HCEC 1CT (cell line): ENCODE results near the gene PRL.

Experiments used
- DNase-seq: peaks from one replicate; pipeline ENCODE4 v3.0.0-alpha.2; 2017

The PRL gene

DNA sequence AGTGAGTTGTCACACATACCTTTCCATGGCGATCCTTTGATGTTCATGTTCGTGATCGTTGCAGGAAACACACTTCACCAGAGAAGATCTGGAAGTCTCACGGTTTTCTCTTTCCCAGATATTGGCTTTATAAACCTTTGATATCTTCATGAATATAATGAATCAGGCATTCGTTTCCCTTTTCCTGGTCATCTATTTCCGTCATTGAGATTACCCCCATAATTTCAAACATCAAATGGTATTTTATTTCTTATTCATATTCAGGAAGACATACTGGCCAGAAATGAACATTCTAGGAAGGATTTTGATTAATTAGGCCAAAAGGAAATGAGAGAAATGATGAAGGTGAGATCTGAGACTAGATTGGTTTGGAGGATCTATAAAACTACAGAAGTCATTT, at the start of gene PRL:
Gene PRL (minus strand): TSS at position 101 of the 400 bp plus-strand sequence. CDS start 54 bp downstream, at position 47.
- DNase-seq: no peak

DNA sequence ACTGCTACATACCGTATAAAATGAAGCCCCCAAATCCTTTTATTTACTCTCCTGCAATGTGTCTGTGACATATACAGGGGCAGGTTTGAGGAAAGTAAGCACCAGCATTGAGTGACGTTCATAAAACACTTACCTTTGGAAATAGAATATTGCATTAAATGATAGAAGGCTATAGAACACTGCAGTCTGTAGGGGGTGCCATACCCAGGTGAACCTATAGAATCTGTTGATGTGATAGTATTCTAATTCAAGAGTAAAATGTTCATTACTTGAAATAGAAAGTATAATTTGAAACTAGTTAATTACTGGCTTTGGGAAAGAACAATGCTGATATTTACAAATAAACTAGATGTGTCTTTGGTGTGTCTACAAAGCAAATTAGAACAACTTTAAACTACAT, 47.0 kb upstream of the PRL start:
- no peak for DNase-seq

DNA sequence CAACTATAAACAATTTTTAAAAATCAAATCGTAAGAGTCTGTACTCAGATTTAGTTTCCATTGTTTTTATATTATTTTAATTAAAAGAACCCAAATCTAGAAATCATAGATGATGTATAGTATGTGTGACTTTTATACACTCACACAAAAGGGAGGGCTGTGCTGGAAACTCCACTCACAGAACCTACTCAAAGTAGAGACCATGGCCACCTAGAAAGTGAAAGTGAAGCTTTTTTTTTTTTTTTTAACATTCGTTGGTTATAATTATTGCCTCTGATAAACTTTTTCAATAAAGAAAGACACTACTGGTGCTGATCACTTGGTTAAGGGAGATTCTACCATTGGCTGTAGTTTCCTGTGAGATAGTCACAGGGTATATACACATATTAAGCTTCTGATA, 37.9 kb upstream of the PRL start:
- no peak for DNase-seq

DNA sequence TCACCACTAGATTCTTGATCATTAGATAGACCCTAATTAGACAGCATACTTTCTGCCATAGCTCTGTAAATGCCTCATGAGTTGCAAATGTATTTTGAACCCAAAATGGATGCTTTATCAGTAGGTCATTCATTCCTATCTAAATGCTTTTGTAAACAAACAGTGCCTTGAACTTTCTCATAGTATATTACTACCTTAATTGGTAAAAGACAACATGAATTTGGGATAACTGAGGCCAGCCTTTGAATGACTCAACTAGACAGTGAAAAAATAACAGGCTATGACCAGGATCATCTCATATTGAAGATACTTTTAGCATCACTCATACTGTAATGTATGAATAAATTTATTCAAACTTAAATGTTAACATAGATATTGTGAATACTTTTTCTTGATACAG, 37.0 kb upstream of the PRL start:
- peak; percentile 6 for DNase-seq

DNA sequence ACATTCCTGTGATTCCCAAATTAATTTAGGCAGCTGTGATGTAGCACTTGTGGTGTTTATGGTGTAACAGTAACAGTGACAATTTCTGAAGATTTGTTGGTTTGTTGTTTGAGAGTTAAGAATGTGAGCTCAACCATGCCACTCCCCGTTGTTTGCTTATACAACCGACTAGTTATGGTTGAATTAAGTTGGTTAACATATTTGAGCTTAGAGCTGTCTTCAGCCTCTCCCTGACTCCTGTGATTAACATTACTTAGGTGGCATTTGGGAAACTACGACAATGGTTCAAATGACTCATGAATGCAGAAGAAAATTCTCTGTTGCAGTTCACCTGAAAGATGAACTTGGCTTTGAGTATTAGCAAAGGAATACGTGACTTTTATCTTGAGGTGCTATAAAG, 35.9 kb upstream of the PRL start:
- DNase-seq: no peak

DNA sequence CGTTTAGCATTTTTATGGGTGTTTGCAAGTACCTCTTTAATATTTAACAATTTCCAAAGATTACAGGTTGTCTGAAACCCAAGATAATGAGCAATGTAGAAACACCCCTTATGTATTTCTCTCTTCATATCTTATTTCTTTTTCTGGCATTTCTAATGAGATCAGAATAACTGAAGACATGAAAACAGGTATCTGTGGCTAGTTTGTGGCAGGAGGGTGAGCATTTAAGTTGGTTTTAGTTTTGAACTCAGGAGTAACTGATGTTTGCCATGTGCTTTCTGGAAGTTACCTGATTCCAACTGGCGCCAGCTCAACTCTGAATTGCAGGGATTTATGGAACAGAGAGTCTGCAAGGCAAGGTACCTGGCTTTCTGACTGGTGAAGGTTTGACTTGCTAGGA, 35.4 kb upstream of the PRL start:
- DNase-seq: no peak

DNA sequence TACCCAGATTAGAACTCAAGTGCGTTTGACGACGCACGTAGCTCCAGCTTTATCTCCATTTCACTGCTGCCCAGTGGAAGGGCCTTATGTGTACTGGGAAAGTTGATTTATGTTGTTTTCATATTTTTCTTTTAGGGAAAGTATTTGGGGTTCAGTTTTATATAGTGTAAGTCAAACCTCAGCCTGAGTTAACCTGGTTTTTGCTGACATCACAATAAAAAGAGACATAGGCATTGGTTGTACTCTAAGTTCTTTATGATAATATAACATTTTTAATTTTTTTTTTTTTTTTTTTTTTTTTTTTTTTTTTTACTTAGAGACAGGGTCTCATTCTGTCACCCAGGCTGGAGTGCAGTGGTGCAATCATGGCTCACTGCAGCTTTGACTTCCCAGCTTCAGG, 34.1 kb upstream of the PRL start:
- no peak for DNase-seq

DNA sequence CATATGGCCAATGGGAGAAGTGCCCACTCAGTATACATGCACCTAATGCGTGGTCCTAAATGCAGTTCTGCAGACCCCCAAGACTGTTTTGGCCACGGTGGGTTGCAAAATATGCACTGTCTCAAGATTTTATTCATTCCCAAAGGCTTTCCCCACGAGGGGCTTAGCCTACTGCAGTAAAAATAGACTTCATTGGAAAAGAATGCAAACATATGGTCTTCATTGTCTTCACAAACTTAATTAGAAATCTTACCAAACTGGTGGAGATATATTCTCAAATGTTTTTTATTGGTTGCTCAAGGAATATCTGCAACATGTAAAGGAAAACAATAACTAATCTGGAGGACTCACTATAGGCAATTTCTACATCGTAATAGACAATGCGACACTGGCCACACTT, 31.6 kb upstream of the PRL start:
- no peak for DNase-seq

DNA sequence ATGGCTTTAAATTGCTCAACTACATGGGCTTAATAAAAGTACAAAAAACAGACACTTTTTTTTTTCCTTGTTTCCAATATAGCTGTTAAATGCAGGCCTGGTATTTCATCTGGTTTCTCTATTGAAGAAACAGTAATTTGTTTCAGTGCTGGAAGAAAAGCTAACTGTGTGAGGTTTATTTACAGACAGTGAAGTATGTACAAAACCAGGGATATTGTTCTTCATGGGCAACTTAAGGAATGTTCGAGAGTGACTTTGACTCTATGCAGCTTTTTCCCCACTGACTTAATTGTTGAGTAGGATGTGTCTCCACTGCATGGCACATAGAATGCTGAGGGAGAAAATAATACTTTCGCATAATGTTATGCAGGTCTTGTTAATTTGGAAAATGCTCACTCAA, 31.0 kb upstream of the PRL start:
- no peak for DNase-seq

DNA sequence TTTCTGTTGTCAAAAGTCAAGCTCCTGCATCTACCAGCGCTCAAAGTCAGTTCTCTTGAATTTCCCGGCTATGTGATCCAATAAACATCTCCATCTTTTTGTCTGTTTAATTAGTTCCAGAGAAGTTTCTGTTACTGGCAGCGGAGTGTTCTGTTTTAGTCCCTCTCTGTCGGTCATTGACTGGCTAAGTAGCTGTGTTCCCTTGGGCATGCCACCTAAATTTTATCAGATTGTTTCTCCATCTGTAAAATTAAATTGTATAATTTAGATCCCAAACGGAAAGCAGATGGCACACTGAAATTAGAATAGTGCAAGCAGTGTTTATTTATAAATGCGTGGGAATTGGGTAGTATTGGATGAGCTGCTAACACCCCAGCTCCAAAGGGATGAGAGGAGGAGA, 29.7 kb upstream of the PRL start:
- no peak for DNase-seq

DNA sequence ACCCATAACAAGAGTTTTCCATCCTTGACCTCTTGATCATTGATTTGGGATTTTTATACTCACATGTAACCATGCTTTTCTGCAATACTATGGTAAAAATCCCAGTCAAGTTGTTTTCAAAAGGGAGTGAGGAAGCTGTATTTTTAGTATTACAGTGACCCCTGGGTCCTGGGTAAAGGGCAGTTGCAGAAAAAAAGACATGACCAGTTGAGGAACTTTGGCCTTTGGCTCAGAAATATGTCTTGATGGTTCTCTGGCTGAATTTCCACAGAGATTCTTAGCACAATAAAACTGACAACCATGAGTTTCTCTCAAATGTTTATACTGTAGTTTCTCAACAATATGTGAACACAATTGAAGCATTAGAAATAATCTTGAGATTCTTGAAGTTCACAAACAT, 28.6 kb upstream of the PRL start:
- DNase-seq: no peak

DNA sequence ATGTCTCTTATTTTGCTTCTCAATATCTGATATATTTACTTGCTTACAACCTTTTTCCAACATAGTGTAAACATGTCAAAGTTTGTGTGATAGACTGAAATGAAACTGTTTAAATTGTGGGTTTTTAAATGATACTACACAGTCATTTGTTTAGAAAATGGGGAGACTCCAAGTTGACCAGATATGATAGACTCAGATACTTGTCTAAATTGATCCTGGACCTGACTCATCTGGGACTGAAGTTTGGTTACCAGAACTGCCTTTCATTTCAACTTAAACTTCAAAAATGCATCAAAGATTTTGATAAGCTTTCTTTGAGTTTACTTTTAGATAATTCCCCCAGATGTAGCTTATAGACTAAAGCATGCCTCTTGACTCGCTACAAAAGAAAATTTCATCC, 27.0 kb upstream of the PRL start:
- no peak for DNase-seq

DNA sequence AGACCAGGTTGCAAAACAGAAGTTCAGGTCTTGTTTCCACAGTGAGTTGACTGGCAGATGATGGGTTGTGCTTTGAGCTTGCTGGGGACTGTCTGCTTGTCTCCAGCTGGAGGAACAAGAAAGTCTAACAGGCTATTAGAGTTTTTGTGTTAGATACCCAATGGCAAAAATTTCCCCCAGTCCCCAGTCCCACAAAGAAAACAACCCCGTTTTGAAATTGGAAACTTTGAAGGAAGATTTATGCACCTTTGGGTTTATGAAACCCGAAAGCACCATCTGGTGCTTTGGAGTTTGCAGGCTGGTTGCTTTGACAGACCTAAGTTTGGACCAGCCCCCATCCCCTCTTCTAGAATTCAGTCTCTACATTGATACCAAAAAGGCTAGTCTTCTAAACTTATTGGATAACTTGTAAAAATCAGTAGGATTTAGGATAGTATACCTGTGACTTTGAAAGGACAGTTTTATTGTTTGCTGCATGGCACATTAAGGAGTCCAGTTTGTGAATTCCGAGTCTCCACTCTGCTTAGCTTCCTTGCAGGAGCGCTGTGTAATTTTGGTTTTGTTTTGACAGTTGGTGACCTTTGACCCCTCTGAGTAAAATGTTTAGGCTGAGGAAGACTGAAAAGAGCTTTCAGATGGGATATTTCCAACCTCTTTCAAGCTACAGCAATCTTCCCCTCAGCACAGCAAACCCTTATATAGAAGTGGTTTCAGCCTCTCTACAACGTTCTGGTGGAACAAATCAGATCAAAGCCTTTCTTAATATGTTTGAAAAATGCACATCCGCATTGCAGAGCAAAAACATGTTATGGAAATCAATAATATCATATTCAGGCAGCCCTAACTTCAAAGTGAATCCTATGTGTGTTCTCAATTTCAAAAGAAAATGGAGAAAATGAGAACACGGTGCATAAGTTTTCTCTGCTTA, 25.5 kb upstream of the PRL start:
- DNase-seq: no peak

DNA sequence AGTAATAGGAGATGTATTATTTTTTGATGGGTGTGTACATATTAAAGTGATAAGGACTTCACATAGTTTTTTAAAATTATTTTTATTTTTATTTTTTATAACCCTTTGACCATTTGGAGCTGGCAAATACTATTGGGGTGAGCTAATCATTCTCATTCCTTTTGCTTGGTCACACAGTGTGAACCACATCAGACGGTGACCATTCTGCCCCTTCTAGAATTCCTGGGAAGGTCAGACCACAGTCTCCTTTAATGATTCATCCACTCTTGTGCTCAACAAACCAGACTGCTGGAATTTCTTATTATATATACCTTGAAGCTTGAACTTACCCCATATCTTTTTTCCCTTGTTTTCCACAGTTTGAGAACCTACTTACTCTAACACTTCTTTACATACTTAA, 23.9 kb upstream of the PRL start:
- peak; percentile 62 for DNase-seq

DNA sequence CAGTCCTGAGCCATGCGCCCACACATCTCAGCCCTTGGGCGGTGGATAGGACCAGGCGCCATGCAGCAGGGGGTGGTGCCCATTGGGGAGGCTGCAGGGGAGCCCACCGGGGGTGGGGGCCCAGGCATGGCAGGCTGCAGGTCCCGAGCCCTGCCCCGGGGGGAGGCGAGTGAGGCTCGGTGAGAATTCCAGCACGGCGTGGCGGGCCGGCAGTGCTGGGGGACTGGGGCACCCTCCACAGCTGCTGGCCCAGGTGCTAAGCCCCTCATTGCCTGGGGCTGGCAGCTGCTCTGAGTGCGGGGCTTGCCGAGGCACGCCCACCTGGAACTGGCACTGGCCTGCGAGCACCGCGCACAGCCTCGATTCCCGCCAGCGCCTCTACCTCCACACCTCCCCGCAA, 21.6 kb upstream of the PRL start:
- DNase-seq: no peak

DNA sequence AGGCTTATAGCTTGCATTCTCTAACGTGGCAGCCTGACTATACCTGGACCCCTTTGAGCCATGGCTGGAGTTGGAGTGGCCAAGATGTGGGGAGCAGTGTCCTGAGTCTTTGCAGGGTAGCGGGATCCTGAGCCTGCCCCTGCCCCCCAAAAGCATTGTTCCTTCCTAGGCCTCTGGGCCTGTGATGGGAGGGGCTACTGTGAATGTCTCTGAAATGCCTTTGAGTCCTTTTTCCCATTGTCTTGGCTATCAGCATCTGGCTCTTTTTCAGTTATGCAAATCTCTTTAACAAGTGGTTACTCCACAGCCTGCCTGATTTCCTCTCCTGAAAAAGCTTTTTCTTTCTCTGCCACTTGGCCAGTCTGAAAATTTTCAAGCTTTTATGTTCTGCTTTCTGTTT, 17.0 kb upstream of the PRL start:
- no peak for DNase-seq

DNA sequence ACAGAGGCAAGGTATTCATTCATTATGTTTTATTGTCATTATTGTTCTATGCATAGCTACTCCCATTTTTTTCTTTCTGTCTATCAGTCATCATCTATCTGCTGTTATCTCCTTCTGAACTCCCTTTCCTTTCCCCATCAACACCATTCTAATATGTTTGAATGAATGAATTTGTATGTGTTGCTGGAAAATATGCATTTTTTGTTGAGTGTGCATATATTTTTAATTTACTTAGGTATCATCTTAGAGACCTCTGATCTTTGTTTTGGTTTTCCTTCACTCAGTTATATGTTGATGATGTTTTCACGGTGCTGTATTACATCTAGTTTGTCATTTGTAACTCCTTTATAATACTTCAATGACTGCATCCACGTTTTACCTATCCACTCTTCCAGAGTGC, 12.1 kb upstream of the PRL start:
- no peak for DNase-seq

DNA sequence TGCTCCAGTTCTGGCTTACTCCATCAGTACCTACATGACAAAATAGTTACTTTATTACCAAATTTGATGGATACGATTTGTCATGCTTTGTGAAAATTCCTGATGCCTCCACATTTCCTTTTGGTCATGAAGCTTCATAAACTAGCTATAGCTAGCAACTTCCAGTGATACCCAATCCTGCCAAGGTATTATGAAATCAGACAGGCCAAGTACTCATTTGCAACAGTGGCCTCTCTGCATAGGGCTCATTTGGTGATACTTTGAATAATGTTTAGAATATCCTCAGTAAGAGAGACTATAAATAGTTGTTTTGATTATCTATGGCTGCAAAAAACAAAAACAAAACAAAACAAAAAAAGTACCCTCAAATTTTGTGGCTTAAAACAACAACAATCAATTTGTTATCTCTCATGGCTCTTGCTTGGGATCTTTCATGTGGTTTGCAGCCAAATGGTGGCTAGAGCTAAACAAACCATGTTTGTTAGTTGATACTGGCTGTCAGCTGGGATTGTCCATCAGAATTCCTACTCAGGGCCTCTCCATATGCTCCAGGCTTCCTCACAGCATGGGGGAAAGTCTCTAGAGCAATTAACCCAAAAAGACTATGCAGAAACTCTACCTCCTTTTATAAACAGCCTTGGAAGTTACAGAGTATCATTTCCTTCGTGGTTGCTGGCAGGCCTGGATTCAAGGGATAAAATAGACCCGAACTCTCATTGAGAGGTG, 10.1 kb upstream of the PRL start:
- DNase-seq: no peak

DNA sequence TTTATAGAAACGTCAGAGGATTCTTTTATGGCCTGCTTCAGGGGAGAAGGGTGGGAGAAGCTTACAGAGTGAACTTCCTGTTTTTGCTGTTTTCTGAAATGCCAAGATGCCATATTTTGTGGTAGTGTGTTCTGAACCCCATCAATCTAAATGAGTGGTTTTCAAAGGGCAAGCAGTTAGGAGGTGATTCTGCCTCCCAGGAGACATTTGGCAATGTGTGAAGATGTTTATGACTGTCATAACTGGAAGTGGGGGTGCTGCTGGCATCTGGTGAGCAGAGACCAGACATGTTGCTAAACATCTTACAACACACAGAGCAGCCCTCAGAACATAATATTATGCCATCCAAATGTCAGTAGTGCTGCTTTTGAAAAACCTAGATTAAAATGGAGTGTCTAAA, 6.0 kb upstream of the PRL start:
- no peak for DNase-seq

DNA sequence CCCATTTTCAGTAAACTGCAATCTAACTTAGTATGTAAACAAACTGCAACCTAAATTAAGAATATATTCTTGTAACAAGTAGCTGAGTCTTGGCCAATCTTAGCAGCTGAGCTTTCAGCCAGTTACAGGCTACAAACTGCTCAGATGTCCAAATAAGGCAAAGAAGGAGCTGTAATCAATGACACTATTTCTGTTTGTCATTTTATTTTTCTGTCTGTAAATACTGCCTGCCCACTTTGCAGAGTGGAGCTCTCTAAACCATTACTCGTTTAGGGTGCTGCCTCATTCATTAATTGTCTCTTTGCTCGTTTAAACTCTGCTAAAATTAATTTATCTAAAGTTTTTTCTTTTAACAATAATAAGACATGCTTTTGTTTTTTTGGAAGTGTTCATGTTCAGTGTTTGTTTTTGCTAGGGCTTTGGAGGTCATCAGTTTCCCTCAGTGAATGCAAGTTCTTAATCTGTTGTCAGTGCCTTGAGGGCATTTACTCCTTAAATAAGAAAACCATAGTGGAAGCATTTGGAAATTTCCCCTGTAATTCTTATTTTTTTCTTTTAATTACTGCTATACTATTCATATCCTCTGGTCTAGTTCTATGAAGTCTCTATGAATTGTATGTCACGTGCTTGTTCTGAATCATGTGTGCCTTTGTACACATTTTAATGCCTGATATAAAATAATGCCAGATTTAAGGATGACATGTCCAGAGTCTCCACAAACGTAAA, 3.6 kb upstream of the PRL start:
- no peak for DNase-seq

DNA sequence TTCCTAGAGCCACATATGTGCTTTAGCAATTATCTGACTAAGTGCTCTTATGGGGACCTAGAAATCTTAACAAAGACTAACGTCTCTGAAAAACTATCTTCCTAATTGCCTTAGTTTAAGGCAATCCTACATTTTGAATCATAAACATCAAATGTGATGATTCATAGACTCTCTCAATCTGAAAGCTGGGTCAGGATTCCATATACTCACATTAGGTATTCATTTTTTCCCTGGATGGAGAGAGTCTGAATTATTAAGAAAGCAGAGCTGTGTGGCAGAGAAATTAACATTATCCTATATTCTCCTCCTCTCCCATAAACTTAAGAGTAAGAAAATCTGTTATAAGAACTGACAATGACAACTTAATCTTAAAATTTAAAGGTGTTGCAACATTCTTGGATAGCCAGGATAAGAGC, 1.6 kb upstream of the PRL start:
- DNase-seq: no peak

DNA sequence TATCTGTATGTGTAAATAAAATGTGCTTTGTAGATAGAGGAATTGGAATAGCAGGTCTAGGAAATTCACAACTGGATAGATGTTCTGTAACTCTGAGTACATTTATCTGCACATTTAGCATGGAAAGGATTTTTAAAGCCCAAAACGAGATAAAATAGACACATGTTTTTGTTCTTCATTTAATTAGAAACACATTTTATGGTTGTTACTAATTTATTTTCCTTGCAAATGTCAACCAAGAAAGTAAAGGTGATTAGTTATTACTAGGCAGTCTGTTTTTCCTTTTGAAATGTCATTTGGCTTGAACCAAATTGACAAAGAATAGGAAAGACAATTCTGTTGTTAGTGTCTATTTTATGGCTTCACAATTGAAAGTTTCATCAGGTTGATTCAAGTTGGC, 769 bp downstream of the PRL start:
- no peak for DNase-seq

DNA sequence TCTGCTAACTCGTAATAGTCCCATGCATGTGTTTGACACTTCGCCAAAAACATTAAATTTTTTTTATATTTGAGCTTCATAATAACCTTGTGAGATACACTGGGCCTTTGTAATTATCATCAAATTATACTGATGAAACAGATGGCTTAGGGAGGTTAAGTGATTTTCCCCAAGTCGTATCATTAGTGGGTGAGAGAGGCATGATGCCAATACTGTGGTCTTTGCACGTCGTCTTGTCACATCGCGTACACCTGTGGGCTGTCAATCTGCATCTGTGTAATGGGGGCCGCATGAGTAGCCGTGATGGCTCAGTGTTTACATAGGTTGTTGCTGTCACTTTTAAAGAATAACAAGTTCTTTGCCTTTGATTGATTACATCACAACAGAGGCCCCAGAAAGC, 1.7 kb downstream of the PRL start:
- no peak for DNase-seq

DNA sequence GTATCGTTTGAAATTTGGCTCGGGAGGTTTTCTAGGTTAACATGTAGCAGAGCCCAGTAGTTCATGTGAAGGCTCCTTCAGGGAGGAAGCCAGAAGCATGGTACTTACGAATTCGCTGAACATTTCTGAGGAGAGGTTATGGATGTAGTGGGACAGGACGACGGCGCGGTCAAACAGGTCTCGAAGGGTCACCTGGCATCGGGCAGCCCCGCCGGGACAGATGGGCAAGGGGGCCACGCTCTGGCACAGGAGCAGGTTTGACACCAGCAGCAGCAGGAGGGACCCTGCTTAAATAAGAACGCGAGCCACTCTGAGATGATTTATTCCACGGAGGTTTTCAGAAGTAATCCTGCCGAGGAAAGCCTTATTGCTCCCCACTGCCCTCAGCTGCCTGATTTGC, 2.5 kb downstream of the PRL start:
- no peak for DNase-seq
